HG02981 (cell line): ENCODE data around the gene PCDHGA10.
"Not testable (repeated sequence)": the region's sequence is repeated elsewhere in the genome, so short reads cannot be mapped to it uniquely, and the experiment has no call there.

Experiments
- ATAC-seq: cut with Tn5 transposase; IDR thresholded peaks from one replicate; pipeline ENCODE4 v1.9.1; 2021; ENCODE audit warnings: mild to moderate bottlenecking, moderate library complexity; ENCODE audit not compliant: unreplicated experiment

The PCDHGA10 gene

GRCh38 chr5:141412854-141413539 lies at the start of gene PCDHGA10:
PCDHGA10 (plus strand) TSS chr5:141412987; CDS start chr5:141413176, 189 bp downstream.
- ATAC-seq: peak; percentile 54

DNA sequence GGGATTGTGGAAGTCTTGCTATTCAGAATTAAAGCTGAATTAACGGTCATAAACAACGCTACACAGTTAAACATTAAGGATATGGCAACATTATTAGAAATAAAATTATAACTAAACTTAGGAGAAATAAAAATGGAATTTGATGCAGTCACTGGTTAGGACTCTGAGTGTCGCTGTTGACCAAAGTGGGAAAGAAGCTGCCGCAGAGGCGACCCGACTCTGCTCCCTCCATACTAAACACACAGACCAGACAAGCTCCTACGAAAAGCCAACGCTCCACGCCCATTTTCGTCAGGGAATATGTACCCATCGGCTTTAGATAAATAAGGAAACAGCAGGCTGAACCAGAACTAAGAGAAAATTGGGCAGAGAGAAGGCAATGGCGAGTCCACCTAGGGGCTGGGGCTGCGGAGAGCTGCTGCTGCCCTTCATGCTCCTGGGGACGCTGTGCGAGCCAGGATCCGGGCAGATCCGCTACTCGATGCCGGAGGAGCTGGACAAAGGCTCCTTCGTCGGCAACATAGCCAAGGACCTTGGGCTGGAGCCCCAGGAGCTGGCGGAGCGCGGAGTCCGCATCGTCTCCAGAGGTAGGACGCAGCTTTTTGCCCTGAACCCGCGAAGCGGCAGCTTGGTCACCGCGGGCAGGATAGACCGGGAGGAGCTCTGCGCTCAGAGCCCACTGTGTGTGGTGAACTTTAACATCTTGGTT lies 48.7 kb upstream of the PCDHGA10 start, which contains the start of gene PCDHGA5:
Gene PCDHGA5 (plus strand): TSS at position 211 of the 709 bp plus-strand sequence. CDS start 169 bp downstream, at position 380.
- ATAC-seq: no peak

DNA sequence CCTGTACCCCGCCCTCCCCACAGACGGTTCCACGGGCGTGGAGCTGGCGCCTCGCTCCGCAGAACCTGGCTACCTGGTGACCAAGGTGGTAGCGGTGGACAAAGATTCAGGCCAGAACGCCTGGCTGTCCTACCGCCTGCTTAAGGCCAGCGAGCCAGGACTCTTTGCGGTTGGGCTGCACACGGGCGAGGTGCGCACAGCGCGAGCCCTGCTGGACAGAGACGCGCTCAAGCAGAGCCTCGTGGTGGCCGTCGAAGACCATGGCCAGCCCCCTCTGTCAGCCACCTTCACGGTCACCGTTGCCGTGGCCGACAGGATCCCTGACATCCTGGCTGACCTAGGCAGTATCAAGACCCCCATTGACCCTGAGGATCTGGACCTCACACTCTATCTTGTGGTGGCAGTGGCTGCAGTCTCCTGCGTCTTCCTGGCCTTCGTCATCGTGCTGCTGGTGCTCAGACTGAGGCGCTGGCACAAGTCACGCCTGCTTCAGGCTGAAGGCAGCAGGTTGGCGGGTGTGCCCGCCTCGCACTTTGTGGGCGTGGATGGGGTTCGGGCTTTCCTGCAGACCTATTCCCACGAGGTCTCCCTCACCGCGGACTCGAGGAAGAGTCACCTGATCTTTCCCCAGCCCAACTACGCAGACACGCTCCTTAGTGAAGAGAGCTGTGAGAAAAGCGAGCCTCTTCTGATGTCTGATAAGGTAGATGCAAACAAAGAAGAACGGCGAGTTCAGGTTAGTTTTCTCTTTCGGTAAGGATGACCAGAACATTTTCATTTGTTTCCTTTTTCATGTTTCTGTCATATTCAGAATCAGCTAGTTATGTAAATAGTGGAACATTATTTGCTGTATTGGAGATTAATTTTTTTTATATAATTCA lies 46.5 kb upstream of the PCDHGA10 start:
- ATAC-seq: no peak

DNA sequence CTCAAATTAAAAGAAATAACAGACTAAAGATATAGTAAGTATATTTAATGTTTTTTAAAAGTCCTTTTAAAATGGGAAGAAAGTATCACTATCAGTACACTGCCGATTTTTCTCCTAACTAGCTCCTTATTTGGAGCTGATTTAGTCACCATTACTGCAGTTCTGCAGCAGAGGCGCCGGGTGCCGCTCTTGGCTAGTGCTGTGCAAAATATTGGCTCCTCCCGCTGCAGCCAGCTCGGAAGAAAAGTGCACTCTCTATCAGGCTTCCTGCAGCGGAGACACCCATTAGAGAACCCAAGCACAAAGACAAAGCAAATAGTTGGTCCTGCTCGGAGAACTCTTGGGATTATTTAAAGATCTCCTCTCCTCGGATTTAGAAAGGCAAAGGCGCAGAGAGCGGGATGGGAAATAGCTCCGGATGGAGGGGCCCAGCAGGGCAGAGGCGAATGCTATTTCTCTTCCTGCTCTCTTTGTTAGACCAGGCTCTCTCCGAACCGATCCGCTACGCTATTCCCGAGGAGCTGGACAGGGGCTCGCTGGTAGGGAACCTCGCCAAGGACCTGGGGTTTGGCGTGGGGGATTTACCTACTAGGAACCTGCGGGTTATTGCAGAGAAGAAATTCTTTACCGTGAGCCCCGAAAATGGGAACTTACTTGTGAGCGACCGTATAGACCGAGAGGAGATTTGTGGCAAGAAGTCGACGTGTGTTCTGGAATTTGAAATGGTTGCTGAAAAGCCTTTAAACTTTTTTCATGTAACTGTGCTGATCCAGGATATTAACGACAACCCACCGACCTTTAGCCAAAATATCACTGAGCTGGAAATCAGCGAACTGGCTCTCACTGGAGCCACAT lies 42.6 kb upstream of the PCDHGA10 start, which contains the start of gene PCDHGB3:
Gene PCDHGB3 (plus strand): TSS at position 249 of the 855 bp plus-strand sequence. CDS start 153 bp downstream, at position 402.
- peak; percentile 84 for ATAC-seq

DNA sequence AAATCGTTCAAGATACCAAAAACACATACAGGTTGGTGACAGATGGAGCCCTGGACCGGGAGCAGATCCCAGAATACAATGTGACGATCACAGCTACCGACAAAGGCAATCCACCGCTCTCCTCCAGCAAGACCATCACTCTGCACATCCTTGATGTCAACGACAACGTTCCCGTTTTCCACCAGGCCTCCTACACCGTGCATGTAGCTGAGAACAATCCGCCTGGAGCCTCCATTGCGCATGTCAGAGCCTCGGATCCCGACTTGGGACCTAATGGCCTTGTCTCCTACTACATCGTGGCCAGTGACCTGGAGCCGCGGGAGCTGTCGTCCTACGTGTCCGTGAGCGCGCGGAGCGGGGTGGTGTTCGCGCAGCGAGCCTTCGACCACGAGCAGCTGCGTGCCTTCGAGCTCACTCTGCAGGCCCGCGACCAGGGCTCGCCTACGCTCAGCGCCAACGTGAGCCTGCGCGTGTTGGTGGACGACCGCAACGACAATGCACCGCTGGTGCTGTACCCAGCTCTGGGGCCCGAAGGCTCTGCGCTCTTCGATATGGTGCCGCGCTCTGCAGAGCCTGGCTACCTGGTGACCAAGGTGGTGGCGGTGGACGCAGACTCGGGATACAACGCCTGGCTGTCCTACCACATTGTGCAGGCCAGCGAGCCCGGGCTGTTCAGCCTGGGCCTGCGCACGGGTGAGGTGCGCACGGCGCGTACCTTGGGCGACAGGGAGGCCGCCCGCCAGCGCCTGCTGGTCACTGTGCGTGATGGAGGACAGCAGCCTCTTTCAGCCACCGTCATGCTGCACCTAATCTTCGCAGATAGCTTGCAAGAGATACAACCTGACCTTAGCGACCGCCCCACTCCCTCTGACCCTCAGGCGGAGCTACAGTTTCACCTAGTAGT lies 41.0 kb upstream of the PCDHGA10 start:
- no peak for ATAC-seq

- no peak for ATAC-seq
Observed at GRCh38 chr5:141373673-141374317, 39.0 kb upstream of the PCDHGA10 start, which contains the start of gene PCDHGA6. PCDHGA6 (plus strand) TSS chr5:141373891; CDS start chr5:141374084, 193 bp downstream.

DNA sequence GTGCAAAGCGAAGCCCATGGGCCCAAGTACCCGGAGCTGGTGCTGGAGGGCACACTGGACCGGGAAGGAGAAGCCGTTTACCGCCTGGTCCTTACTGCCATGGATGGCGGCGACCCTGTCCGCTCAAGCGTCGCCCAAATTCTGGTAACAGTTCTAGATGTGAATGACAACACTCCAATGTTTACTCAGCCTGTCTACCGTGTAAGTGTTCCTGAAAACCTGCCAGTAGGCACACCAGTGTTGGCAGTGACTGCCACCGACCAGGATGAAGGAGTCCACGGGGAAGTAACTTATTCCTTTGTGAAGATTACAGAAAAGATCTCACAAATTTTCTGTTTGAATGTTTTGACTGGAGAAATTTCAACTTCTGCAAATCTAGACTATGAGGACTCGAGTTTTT lies 38.2 kb upstream of the PCDHGA10 start:
- ATAC-seq: no peak

GRCh38 chr5:141375444-141376155 lies 37.2 kb upstream of the PCDHGA10 start:
- not testable (repeated sequence) for ATAC-seq

DNA sequence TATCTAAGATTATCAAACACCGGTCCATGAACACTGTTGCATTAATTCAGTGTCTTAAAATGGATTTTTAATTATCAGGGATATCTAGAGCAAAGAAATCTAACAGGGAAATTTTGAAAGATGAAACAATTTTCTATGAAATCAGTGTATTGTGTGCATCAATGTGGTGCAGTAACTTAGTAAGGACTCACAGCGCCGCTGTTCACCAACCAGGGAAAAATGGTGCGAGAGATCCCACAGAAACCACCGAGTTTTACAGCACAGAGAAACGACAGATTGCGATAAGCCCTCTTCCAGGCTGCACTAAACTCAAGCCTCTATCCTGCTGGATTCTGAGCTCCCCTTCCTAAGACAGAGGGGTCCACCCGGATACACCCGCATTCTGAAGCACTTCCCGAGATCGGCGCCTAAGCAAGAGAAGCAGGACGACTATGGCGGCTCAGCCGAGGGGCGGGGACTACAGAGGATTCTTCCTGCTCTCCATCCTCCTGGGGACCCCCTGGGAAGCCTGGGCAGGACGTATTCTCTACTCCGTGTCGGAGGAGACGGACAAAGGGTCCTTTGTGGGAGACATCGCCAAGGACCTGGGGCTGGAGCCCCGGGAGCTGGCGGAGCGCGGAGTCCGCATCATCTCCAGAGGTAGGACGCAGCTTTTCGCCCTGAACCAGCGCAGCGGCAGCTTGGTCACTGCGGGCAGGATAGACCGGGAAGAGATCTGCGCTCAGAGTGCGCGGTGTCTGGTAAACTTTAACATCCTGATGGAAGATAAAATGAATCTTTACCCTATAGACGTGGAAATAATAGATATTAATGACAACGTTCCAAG lies 30.1 kb upstream of the PCDHGA10 start, which contains the start of gene PCDHGA7:
Gene PCDHGA7 (plus strand): TSS at position 274 of the 826 bp plus-strand sequence. CDS start 158 bp downstream, at position 432.
- ATAC-seq: no peak

DNA sequence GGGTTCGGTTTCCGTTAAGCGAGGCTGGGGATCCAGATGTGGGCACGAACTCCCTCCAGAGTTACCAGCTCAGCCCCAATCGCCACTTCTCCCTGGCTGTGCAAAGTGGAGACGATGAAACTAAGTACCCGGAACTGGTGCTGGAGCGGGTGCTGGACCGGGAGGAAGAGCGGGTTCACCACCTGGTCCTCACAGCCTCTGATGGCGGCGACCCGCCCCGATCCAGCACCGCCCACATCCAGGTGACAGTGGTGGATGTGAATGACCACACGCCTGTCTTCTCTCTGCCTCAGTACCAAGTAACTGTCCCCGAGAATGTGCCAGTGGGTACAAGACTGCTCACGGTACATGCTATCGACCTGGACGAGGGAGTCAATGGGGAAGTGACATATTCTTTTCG lies 29.4 kb upstream of the PCDHGA10 start:
- no peak for ATAC-seq

GRCh38 chr5:141384471-141385267 lies 28.1 kb upstream of the PCDHGA10 start:
- no peak for ATAC-seq

GRCh38 chr5:141387557-141388311 lies 25.1 kb upstream of the PCDHGA10 start, which contains the start of gene PCDHGB4:
PCDHGB4 (plus strand) TSS chr5:141387698; CDS start chr5:141387885, 187 bp downstream.
- ATAC-seq: peak; percentile 47

DNA sequence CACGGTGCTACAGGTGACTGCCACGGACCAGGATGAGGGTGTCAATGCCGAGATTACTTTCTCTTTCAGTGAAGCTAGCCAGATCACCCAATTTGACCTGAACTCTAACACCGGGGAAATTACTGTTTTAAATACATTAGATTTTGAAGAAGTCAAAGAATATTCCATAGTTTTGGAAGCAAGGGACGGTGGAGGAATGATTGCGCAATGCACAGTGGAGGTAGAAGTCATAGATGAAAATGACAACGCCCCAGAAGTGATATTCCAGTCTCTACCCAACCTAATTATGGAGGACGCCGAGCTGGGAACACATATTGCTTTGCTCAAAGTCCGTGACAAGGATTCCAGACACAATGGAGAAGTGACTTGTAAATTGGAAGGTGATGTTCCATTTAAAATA lies 24.1 kb upstream of the PCDHGA10 start:
- ATAC-seq: no peak

DNA sequence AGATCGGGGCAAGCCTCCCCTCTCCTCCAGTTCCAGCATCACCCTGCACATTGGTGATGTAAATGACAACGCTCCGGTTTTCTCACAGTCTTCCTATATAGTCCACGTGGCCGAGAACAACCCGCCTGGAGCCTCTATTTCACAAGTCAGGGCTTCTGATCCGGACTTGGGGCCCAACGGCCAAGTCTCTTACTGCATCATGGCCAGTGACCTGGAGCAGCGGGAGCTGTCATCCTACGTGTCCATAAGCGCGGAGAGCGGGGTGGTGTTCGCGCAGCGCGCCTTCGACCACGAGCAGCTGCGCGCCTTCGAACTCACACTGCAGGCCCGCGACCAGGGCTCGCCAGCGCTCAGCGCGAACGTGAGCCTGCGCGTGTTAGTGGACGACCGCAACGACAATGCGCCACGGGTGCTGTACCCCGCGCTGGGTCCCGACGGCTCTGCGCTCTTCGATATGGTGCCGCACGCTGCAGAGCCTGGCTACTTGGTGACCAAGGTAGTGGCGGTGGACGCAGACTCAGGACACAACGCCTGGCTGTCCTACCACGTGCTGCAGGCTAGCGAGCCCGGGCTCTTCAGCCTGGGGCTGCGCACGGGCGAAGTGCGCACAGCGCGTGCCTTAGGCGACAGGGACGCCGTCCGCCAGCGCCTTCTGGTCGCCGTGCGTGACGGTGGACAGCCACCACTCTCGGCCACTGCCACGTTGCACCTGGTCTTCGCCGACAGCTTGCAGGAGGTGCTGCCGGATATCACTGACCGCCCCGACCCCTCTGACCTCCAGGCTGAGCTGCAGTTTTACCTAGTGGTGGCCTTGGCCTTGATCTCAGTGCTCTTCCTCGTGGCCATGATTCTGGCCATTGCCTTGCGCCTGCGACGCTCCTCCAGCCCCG lies 23.4 kb upstream of the PCDHGA10 start:
- no peak for ATAC-seq
